Pancreas (tissue), 10 donors: ENCODE results near the gene DNAI4. TPM values are rescaled to one million over a fixed set of nuclear protein-coding genes. Genes with fewer than 3 reads are reported as not detected.
"Not testable (repeated sequence)": the region's sequence is repeated elsewhere in the genome, so short reads cannot be mapped to it uniquely, and the experiment has no call there.

ENCODE experiments used
- ATAC-seq, 4 donors: fragments of 200-7000 bp; cut with Tn5 transposase; one replicate each; pipeline versions ENCODE4 v1.8.0 to v1.9.1; 2020; ENCODE audit warnings: mild to moderate bottlenecking in 4 of 4, moderate library complexity in 4 of 4
- DNase-seq, 6 donors: peaks; one replicate each; pipeline ENCODE4 v3.0.0-alpha.2; 2020
- FAIRE-seq: peaks from 2 replicates; lab custom pipeline; 2012; peaks lifted over from hg19 to GRCh38; lab: Jason Lieb, UNC
- H3K27ac ChIP-seq, 4 donors: fragments of 200-600 bp; sonication (generic); 1 replicate in 3 of 4; 2 replicates in 1 of 4; pipeline versions ENCODE4 v1.5.0 to v1.8.0; 2020
- H3K27me3 ChIP-seq, 4 donors: fragments of 200-600 bp; one replicate each; pipeline ENCODE4 v1.8.0; 2021
- H3K36me3 ChIP-seq, 3 donors: fragments of 200-600 bp; sonication (generic) in 1 of 3; one replicate each; pipeline versions ENCODE4 v1.5.0 to v1.8.0; 2020 to 2021
- H3K4me1 ChIP-seq, 3 donors: fragments of 200-600 bp; one replicate each; pipeline ENCODE4 v1.8.0; 2021
- H3K4me3 ChIP-seq, 4 donors: fragments of 200-600 bp; sonication (generic) in 2 of 4; one replicate each; pipeline versions ENCODE4 v1.5.0 to v1.8.0; 2020 to 2021
- H3K9me3 ChIP-seq, 4 donors: fragments of 200-600 bp; one replicate each; pipeline ENCODE4 v1.8.0; 2021
- CTCF ChIP-seq, 4 donors: fragments of 200-600 bp; sonication (generic) in 3 of 4; IDR thresholded peaks; one replicate each; pipeline versions ENCODE4 v1.5.0 to v1.8.0; 2021; ENCODE audit warnings: antibody characterized with exemption in 4 of 4
- WGBS, 2 donors: extraction: QIAGEN DNeasy Blood & Tissue Kit; methylation state at CpG; one replicate each; pipeline ENCODE4 v1.1.7; 2013; 5-methylcytosine and 5-hydroxymethylcytosine counted together
- intact Hi-C, 3 donors: fragments of 100-400 bp; cut with DNase I; formaldehyde crosslinking; loops; one replicate each; pipeline versions ENCODE4 v1.11.1 to v1.14.2; 2022
- polyA plus RNA-seq, 2 donors: library from polyadenylated mRNA; stranded (reverse); fragments of 200-250 nt; gene quantifications; one replicate each; pipeline ENCODE4 v1.2.3, GENCODE V29; 2013
- total RNA-seq, 6 donors: library from RNA; stranded (reverse); fragmentation: NEBNext Ultra II Directional in 4 of 6; extraction: Animal tissue kit (Norgen Biotek cat#: 25700) in 4 of 6; gene quantifications; one replicate each; pipeline versions ENCODE4 v1.2.1 to v1.2.4, GENCODE V29; 2021 to 2023
- donor health status: healthy with polysubstance abuse.
- donor health status: DM: no; HTN: no; CAD: no; lungs with moderate emphysema.
- donor health status: DM: no; HTN: no; CAD: no.
- donor health status: control.
- donor health status: control.
- donor health status: Bipolar disorder and iron deficiency.
- donor health status: DM: yes; HTN: yes; CAD: no.
- donor health status: DM: no; HTN: no; CAD: no.
- donor health status: DM: no; HTN: no; CAD: no.
- donor health status: DM: yes; HTN: yes; CAD: no.

Gene DNAI4
- 1 to 10 TPM; 3.5 to 6.7 (median 5.3) TPM for total RNA-seq
- 1 to 10 TPM; 1.5 to 2.3 TPM for polyA plus RNA-seq

GRCh38 chr1:66924756-66925557 lies at the start of gene DNAI4, which contains the start of gene MIER1:
DNAI4 (minus strand) TSS chr1:66924856; CDS start chr1:66924831, 25 bp downstream.
MIER1 (plus strand) TSS chr1:66924990; CDS start chr1:66925029, 39 bp downstream.
- H3K9me3 ChIP-seq, result no peaks in the 10 kb centered on the region
- no peaks in the 10 kb centered on the region for H3K36me3 ChIP-seq
- peak; percentile 94 to 98 (median 96) for ATAC-seq
- peak within 1 kb of the TSS; percentile 62 to 89 (median 78) for H3K4me3 ChIP-seq
- peak in 1 of 4 donors; percentile 7 for TF ChIP-seq CTCF (IDR thresholded peaks at IDR 0.05)
- intact Hi-C loops, result no loop called here
- WGBS, 2 donors, result 0 to 1% methylated on average over 46 to 64 of the region's 64 CpGs
- FAIRE-seq, result peak; percentile 60
- peak; percentile 97 to 99 (median 98) for DNase-seq
- peak within 1 kb of the TSS; percentile 83 to 97 (median 92) for H3K27ac ChIP-seq
- no peaks in the 10 kb centered on the region for H3K27me3 ChIP-seq
- peaks cover 0 to 8% (median 0%) of the 10 kb centered on the region in 3 donors for H3K4me1 ChIP-seq

GRCh38 chr1:66968574-66968973 lies 43.9 kb upstream of the DNAI4 start:
- H3K4me3 ChIP-seq, result no peak overlapping the region
- no peak for FAIRE-seq
- DNase-seq, result no peak
- H3K4me1 ChIP-seq, result no peaks in the 10 kb centered on the region
- intact Hi-C loops, result no loop called here
- H3K36me3 ChIP-seq, result peaks cover 0 to 23% (median 0%) of the 10 kb centered on the region in 3 donors
- H3K27ac ChIP-seq, result no peak overlapping the region
- H3K9me3 ChIP-seq, result no peaks in the 10 kb centered on the region
- WGBS, 2 donors, result 88 to 90% methylated on average over 3 of the region's 3 CpGs
- H3K27me3 ChIP-seq, result no peaks in the 10 kb centered on the region
- ATAC-seq, result no peak
- no peak for TF ChIP-seq CTCF (IDR thresholded peaks at IDR 0.05)

- H3K4me1 ChIP-seq, H3K9me3 ChIP-seq, H3K27ac ChIP-seq, FAIRE-seq, H3K4me3 ChIP-seq, DNase-seq, H3K27me3 ChIP-seq, ATAC-seq, intact Hi-C loops: not testable (repeated sequence)
- peaks cover 0 to 22% (median 0%) of the 10 kb centered on the region in 3 donors for H3K36me3 ChIP-seq
- 98 to 99% methylated on average over 7 of the region's 7 CpGs for WGBS, 2 donors
Measured at GRCh38 chr1:66966188-66966873, 41.7 kb upstream of the DNAI4 start.

GRCh38 chr1:66957938-66958337 lies 33.3 kb upstream of the DNAI4 start:
- no peak for ATAC-seq
- H3K9me3 ChIP-seq, result no peaks in the 10 kb centered on the region
- no peak for FAIRE-seq
- H3K4me3 ChIP-seq, result no peak overlapping the region
- WGBS, 2 donors, result 95 to 96% methylated on average over 3 of the region's 3 CpGs
- H3K27ac ChIP-seq, result no peak overlapping the region
- TF ChIP-seq CTCF (IDR thresholded peaks at IDR 0.05), result no peak
- DNase-seq, result no peak
- peaks cover 0 to 7% (median 0%) of the 10 kb centered on the region in 3 donors for H3K36me3 ChIP-seq
- intact Hi-C loops, result no loop called here
- no peaks in the 10 kb centered on the region for H3K27me3 ChIP-seq
- peaks cover 0 to 3% (median 0%) of the 10 kb centered on the region in 3 donors for H3K4me1 ChIP-seq

- H3K27me3 ChIP-seq, result no peaks in the 10 kb centered on the region
- no peak overlapping the region for H3K27ac ChIP-seq
- no peaks in the 10 kb centered on the region for H3K9me3 ChIP-seq
- no peak for ATAC-seq
- 88 to 96% methylated on average over 4 of the region's 4 CpGs for WGBS, 2 donors
- H3K4me1 ChIP-seq, result peaks cover 0 to 3% (median 0%) of the 10 kb centered on the region in 3 donors
- no peak overlapping the region for H3K4me3 ChIP-seq
- FAIRE-seq, result no peak
- intact Hi-C loops, result no loop called here
- DNase-seq, result no peak
- H3K36me3 ChIP-seq, result peaks cover 0 to 13% (median 0%) of the 10 kb centered on the region in 3 donors
- TF ChIP-seq CTCF (IDR thresholded peaks at IDR 0.05), result no peak
Measured at GRCh38 chr1:66954208-66954607, 29.6 kb upstream of the DNAI4 start.
